ENCODE measurements around the gene WDR27.

The WDR27 gene

DNA sequence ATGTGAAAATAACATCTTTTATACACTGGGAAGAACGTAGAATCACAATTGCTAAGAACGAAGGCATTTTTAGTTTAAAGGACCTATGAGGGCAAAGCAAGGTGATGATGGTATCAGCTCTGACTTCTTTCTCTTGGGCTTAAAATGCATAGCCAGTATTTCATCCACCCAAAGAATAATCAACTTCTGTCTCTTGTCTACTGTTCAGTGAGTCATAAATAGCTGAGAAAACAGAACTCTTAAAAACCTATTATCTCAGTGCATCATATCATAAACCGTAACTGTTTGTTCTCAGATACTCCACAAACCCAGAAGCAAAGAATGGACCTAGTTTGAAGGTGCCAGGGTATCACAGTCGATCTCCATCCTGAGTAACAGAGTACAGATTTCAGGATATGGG, 17.3 kb upstream of the WDR27 start:
- no peaks in the 10 kb centered on the region for H3K9me3 ChIP-seq (ENCODE audit: control insufficient read depth, insufficient read depth, low read depth, low read length)
- H3K4me3 ChIP-seq (ENCODE audit: low read depth, low read length), result no peak overlapping the region
- ChIA-PET CTCF (interaction anchor here (1.1 kb wide), 1 partner anchor 10 kb away, joined by 3 read pairs; no protein-coding TSS in a partner anchor), POLR2A (interaction anchor here (0.7 to 2.3 kb wide), 4 partner anchors 14 to 33 kb away, joined by 3 to 7 read pairs (median 3); partner anchors contain the start of genes C6orf120, ERMARD and WDR27)
- TF ChIP-seq OSR2 (tag by site-specific recombination; IDR thresholded peaks at IDR 0.05) (0 out of 2 replicates have a peak, but pooled peaks have one; percentile 33), ZBTB17 (tag by site-specific recombination; IDR thresholded peaks at IDR 0.05) (peak; percentile 60), ZNF394 (tag by site-specific recombination; IDR thresholded peaks at IDR 0.05; ENCODE audit: borderline replicate concordance) (peak; percentile 44), ZNF558 (tag by site-specific recombination; IDR thresholded peaks at IDR 0.05) (no peak)
- TF ChIP-seq, protein P1, sequence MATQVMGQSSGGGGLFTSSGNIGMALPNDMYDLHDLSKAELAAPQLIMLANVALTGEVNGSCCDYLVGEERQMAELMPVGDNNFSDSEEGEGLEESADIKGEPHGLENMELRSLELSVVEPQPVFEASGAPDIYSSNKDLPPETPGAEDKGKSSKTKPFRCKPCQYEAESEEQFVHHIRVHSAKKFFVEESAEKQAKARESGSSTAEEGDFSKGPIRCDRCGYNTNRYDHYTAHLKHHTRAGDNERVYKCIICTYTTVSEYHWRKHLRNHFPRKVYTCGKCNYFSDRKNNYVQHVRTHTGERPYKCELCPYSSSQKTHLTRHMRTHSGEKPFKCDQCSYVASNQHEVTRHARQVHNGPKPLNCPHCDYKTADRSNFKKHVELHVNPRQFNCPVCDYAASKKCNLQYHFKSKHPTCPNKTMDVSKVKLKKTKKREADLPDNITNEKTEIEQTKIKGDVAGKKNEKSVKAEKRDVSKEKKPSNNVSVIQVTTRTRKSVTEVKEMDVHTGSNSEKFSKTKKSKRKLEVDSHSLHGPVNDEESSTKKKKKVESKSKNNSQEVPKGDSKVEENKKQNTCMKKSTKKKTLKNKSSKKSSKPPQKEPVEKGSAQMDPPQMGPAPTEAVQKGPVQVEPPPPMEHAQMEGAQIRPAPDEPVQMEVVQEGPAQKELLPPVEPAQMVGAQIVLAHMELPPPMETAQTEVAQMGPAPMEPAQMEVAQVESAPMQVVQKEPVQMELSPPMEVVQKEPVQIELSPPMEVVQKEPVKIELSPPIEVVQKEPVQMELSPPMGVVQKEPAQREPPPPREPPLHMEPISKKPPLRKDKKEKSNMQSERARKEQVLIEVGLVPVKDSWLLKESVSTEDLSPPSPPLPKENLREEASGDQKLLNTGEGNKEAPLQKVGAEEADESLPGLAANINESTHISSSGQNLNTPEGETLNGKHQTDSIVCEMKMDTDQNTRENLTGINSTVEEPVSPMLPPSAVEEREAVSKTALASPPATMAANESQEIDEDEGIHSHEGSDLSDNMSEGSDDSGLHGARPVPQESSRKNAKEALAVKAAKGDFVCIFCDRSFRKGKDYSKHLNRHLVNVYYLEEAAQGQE (tag by site-specific recombination; IDR thresholded peaks at IDR 0.05), result no peak
- H3K4me1 ChIP-seq (ENCODE audit: control insufficient read depth, insufficient read depth, low read length), result 0 out of 2 replicates have a peak, but pooled peaks cover 4% of the 10 kb centered on the region
- no peak overlapping the region for H3K27ac ChIP-seq (ENCODE audit: extremely low read depth, low read depth, low read length)
- peaks cover 43 to 45% of the 10 kb centered on the region in 2 experiments for H3K36me3 ChIP-seq (ENCODE audit: control insufficient read depth in 2 of 2, insufficient read depth in 1 of 2, low read length in 2 of 2)

DNA sequence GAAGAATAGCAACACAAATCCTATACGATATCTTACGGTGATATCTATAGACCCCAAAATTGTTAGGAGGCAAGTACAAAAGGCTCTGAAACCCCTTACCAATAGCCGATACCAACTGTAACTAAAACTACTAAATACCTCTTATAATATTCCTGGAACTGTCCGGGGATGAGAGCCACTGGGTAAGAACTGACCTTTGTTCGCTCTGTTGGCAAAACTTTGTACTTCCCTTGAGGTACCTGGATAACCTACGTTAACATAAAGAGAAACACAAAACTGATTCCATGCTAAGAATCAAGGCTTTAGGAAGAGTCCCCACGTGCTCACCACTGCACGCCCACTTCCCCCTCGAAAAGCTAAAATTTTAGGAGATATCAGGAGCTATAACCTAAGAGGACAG, 12.8 kb upstream of the WDR27 start:
- TF ChIP-seq ZNF658 (tag by site-specific recombination; IDR thresholded peaks at IDR 0.05), result no peak
- TF ChIP-seq ZNF560 (tag by site-specific recombination; IDR thresholded peaks at IDR 0.05; ENCODE audit: borderline replicate concordance), result no peak
- TF ChIP-seq ZNF677 (tag by site-specific recombination; IDR thresholded peaks at IDR 0.05), result no peak
- no peak for TF ChIP-seq ZEB2 (tag by site-specific recombination; IDR thresholded peaks at IDR 0.05)
- TF ChIP-seq, protein P2, sequence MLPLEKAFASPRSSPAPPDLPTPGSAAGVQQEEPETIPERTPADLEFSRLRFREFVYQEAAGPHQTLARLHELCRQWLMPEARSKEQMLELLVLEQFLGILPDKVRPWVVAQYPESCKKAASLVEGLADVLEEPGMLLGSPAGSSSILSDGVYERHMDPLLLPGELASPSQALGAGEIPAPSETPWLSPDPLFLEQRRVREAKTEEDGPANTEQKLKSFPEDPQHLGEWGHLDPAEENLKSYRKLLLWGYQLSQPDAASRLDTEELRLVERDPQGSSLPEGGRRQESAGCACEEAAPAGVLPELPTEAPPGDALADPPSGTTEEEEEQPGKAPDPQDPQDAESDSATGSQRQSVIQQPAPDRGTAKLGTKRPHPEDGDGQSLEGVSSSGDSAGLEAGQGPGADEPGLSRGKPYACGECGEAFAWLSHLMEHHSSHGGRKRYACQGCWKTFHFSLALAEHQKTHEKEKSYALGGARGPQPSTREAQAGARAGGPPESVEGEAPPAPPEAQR (tag by site-specific recombination; IDR thresholded peaks at IDR 0.05), result no peak
- ChIA-PET POLR2A (interaction anchor here (1.1 kb wide), 1 partner anchor 10 kb away, joined by 3 read pairs; no protein-coding TSS in a partner anchor), CTCF (interaction anchor here (1.1 kb wide), 1 partner anchor 86 kb away, joined by 3 read pairs; no protein-coding TSS in a partner anchor)
- H3K27ac ChIP-seq (ENCODE audit: extremely low read depth, low read depth, low read length), result no peak overlapping the region
- no peaks in the 10 kb centered on the region for H3K9me3 ChIP-seq (ENCODE audit: control insufficient read depth, insufficient read depth, low read depth, low read length)
- 0 out of 2 replicates have a peak, but pooled peaks cover 4% of the 10 kb centered on the region for H3K4me1 ChIP-seq (ENCODE audit: control insufficient read depth, insufficient read depth, low read length)
- no peak overlapping the region for H3K4me3 ChIP-seq (ENCODE audit: low read depth, low read length)
- peaks cover 69 to 84% of the 10 kb centered on the region in 2 experiments for H3K36me3 ChIP-seq (ENCODE audit: control insufficient read depth in 2 of 2, insufficient read depth in 1 of 2, low read length in 2 of 2)

DNA sequence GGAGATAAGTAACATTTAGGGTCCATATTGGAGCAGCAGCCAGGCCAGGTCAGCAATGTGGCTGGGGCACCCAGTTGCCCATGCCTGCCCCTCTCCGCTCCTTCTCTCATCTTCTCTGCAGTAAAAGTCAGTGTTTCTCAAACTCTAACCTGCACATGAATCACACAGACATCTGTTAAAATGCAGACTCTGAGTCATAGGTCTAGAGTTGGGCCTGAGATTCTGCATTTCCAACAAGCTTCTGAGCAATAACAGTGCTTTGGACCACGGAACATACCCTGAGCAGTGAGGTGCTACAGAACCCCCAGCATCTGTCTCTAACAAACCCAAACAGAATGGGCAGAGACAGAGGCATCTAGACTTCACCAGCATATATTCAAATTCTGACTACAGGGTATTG, 12.3 kb upstream of the WDR27 start:
- no peak for TF ChIP-seq ZNF19 (tag by site-specific recombination; IDR thresholded peaks at IDR 0.05; ENCODE audit: low read depth)
- TF ChIP-seq ZNF211 (tag by site-specific recombination; IDR thresholded peaks at IDR 0.05; ENCODE audit: low read depth), result no peak
- ChIA-PET CTCF (interaction anchor here (1.1 kb wide), 1 partner anchor 87 kb away, joined by 3 read pairs; no protein-coding TSS in a partner anchor), POLR2A (no interaction called here)
- Histone ChIP-seq H3K9me3 (ENCODE audit: control insufficient read depth, insufficient read depth, low read depth, low read length) (no peaks in the 10 kb centered on the region), H3K4me1 (ENCODE audit: control insufficient read depth, insufficient read depth, low read length) (0 out of 2 replicates have a peak, but pooled peaks cover under 1% of the 10 kb centered on the region), H3K4me3 (ENCODE audit: low read depth, low read length) (no peak overlapping the region), H3K36me3 (ENCODE audit: control insufficient read depth in 2 of 2, insufficient read depth in 1 of 2, low read length in 2 of 2) (peaks cover 73 to 86% of the 10 kb centered on the region in 2 experiments), H3K27ac (ENCODE audit: extremely low read depth, low read depth, low read length) (no peak overlapping the region)

DNA sequence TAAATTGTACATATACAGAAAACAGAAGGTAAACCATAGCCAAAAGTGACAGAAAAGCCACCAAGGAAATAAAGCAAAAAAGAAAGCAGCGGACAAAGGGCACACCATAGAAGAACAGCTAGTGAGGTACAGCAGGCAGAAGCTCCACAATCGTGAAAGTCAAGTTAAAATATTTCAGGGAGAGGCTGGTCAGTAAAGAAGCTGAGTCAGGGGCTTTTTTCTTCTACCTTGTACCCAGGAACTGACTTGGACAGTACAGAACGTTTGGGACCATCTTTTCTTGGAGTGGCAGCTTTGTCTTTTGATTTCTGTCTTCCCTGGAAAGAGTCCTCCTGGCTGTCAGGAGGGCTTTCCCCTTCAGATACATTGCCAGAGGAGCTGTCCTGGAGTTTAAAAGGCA, 8.2 kb upstream of the WDR27 start:
- H3K36me3 ChIP-seq (ENCODE audit: control insufficient read depth in 2 of 2, insufficient read depth in 1 of 2, low read length in 2 of 2), result peaks cover 49 to 87% of the 10 kb centered on the region in 2 experiments
- TF ChIP-seq ZIC2 (tag by site-specific recombination; IDR thresholded peaks at IDR 0.05), result no peak
- no peak for TF ChIP-seq ZNF623 (tag by site-specific recombination; IDR thresholded peaks at IDR 0.05)
- TF ChIP-seq, protein P3, sequence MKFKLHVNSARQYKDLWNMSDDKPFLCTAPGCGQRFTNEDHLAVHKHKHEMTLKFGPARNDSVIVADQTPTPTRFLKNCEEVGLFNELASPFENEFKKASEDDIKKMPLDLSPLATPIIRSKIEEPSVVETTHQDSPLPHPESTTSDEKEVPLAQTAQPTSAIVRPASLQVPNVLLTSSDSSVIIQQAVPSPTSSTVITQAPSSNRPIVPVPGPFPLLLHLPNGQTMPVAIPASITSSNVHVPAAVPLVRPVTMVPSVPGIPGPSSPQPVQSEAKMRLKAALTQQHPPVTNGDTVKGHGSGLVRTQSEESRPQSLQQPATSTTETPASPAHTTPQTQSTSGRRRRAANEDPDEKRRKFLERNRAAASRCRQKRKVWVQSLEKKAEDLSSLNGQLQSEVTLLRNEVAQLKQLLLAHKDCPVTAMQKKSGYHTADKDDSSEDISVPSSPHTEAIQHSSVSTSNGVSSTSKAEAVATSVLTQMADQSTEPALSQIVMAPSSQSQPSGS (tag by site-specific recombination; IDR thresholded peaks at IDR 0.05; ENCODE audit: low read depth), result no peak
- no peak for TF ChIP-seq ZNF624 (tag by site-specific recombination; IDR thresholded peaks at IDR 0.05)
- TF ChIP-seq MZF1 (tag by site-specific recombination; IDR thresholded peaks at IDR 0.05; ENCODE audit: borderline replicate concordance), result no peak
- TF ChIP-seq ZNF211 (tag by site-specific recombination; IDR thresholded peaks at IDR 0.05; ENCODE audit: low read depth), result no peak
- no peak for TF ChIP-seq ZNF660 (tag by site-specific recombination; IDR thresholded peaks at IDR 0.05)
- TF ChIP-seq, protein P2 (tag by site-specific recombination; IDR thresholded peaks at IDR 0.05), result no peak
- no peak for TF ChIP-seq ZNF555 (tag by site-specific recombination; conservative IDR thresholded peaks at IDR 0.05)

More for the DNA sequence above, 8.2 kb upstream of the WDR27 start:
- no peak overlapping the region for H3K27ac ChIP-seq (ENCODE audit: extremely low read depth, low read depth, low read length)
- no peaks in the 10 kb centered on the region for H3K4me1 ChIP-seq (ENCODE audit: control insufficient read depth, insufficient read depth, low read length)
- H3K4me3 ChIP-seq (ENCODE audit: low read depth, low read length), result no peak overlapping the region
- ChIA-PET POLR2A (interaction anchor here (0.9 to 1.2 kb wide), 2 partner anchors 8 to 16 kb away, joined by 5 to 8 read pairs; partner anchors contain the start of genes C6orf120 and WDR27), CTCF (interaction anchor here (0.6 to 2.4 kb wide), 2 partner anchors 12 to 138 kb away, joined by 3 to 21 read pairs; no protein-coding TSS in a partner anchor)
- H3K9me3 ChIP-seq (ENCODE audit: control insufficient read depth, insufficient read depth, low read depth, low read length), result no peaks in the 10 kb centered on the region

All from HEK293 (cell line).